ENCODE results near the gene TCL1B. TPM values are rescaled to one million over a fixed set of nuclear protein-coding genes. Genes with fewer than 3 reads are reported as not detected.

The TCL1B gene
- total RNA-seq, 4 donors from 2014 or later: not detected

DNA sequence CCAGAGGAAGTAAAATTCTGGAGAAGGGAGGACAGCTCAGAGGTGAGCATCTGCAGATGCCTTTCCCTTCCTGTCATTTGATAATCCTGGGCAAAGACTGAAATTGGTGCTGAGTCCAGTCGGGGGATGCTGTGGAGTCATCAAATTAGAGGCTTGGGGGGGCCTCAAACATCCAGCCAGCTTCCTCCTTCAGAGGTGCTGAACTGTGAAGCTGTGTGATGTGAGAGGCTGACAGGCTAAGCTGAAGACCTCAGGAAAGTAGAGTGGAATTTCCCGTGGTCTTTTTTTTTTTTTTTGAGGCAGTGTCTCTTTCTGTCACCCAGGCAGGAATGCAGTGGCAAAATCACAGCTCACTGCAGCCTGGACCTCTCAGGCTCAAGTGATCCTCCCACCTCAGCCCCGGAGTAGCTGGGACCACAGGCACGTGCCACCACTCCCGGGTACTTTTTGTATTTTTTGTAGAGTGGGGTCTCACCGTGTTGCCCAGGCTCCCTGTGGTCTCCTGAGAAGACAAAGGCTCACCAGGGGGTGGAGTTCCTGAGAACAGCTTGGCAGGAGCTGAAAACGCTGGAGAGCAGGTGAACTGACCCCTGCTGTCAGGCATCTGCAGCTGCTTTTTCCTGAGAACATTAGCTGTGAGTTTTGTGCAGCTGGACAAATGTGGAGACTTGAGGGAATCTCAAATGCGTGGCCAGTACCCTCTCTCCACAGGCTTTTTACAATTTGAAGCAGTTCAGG lies 6.1 kb upstream of the TCL1B start:
- peaks cover 0 to 12% (median 0%) of the 10 kb centered on the region in 3 donors for H3K9me3 ChIP-seq
- no peaks in the 10 kb centered on the region for H3K36me3 ChIP-seq
- H3K27ac ChIP-seq: no peak overlapping the region
- peaks cover 42% of the 10 kb centered on the region for H3K27me3 ChIP-seq
- H3K4me1 ChIP-seq: no peaks in the 10 kb centered on the region
- no peak overlapping the region for H3K4me3 ChIP-seq
- TF ChIP-seq POLR2A (IDR thresholded peaks at IDR 0.05): no peak
- TF ChIP-seq, protein P1, sequence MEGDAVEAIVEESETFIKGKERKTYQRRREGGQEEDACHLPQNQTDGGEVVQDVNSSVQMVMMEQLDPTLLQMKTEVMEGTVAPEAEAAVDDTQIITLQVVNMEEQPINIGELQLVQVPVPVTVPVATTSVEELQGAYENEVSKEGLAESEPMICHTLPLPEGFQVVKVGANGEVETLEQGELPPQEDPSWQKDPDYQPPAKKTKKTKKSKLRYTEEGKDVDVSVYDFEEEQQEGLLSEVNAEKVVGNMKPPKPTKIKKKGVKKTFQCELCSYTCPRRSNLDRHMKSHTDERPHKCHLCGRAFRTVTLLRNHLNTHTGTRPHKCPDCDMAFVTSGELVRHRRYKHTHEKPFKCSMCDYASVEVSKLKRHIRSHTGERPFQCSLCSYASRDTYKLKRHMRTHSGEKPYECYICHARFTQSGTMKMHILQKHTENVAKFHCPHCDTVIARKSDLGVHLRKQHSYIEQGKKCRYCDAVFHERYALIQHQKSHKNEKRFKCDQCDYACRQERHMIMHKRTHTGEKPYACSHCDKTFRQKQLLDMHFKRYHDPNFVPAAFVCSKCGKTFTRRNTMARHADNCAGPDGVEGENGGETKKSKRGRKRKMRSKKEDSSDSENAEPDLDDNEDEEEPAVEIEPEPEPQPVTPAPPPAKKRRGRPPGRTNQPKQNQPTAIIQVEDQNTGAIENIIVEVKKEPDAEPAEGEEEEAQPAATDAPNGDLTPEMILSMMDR (IDR thresholded peaks at IDR 0.05): no peak
- TF ChIP-seq POLR2AphosphoS5 (IDR thresholded peaks at IDR 0.05): no peak
- no peak for TF ChIP-seq EP300 (IDR thresholded peaks at IDR 0.05)
- no peak for ATAC-seq
- WGBS, 2 donors (ENCODE audit: low coverage in 1 of 2): 17 to 36% methylated on average over 2 to 5 of the region's 8 CpGs

DNA sequence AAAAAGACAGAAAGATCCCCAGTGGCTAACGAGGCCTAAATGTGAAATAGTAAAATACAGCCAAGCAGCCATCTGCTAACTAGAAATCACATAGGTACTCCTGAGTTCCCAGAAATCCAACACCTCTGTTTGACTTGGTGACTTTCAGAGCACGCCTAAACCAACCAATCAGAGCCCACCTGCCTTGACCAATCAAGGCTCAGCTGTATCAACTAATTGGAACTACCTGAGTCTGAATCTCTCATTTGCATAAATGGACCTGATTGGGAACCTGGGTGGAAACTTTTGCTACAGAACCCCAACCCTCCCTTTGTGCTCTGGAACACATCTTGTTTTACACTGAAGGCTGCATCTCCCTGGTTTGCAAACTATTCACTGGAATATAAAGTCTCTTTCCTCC lies 5.1 kb upstream of the TCL1B start:
- Histone ChIP-seq H3K4me3 (no peak overlapping the region), H3K27me3 (peaks cover 45% of the 10 kb centered on the region), H3K36me3 (no peaks in the 10 kb centered on the region), H3K4me1 (no peaks in the 10 kb centered on the region), H3K9me3 (peaks cover 0 to 12% (median 0%) of the 10 kb centered on the region in 3 donors), H3K27ac (no peak overlapping the region)
- no peak for TF ChIP-seq POLR2AphosphoS5 (IDR thresholded peaks at IDR 0.05)
- TF ChIP-seq, protein P1 (IDR thresholded peaks at IDR 0.05): no peak
- TF ChIP-seq POLR2A (IDR thresholded peaks at IDR 0.05): no peak
- no peak for TF ChIP-seq EP300 (IDR thresholded peaks at IDR 0.05)
- no peak for ATAC-seq
- WGBS, 2 donors (ENCODE audit: low coverage in 1 of 2): 70 to 100% methylated on average over 1 to 2 of the region's 2 CpGs

DNA sequence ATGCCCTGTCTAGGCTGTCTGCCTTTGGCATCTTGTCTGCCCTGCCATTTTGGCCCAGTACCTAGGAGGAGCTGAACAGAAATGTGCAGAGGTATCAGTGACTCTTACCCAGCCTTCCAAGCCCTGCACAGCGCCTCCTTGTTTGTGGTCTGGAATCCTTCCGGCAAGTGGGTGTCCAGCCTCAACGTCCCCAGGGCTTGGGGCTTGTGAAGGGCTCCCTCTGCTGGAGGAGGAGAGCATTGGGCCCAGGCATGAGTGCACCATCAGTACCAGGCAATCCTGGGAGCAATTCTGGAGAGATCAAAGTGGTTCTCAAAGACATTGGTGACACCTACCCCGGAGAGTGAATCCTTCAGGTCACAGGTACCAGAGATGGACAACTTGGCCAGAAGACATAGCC lies 2.4 kb upstream of the TCL1B start:
- WGBS, 2 donors (ENCODE audit: low coverage in 1 of 2): 50% methylated on average over 1 of the region's 4 CpGs; no CpG with 5 or more reads in 1 of the 2 donors
- ATAC-seq: peak; percentile 25

DNA sequence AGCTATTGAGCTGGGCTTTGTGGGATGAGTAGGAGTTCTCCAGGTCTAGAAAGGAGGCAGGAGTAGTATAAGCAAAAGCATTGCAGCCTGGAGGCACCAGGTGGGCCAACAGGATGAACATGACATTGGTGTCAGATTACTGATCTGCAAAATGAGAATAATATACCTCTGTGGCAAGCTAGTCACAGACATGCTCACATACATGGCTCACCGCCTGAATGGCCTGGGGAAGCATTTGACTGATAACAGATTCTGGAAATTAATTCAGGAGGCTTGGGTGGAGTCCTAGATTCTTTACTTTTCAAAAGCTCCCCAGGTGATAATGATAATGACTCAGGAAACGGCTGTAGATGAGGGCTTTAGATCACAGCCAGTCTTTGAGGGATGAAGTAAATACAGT lies 709 bp downstream of the TCL1B start:
- Histone ChIP-seq H3K4me3 (no peak overlapping the region), H3K4me1 (no peaks in the 10 kb centered on the region), H3K9me3 (no peaks in the 10 kb centered on the region), H3K27me3 (peaks cover 58% of the 10 kb centered on the region), H3K27ac (no peak overlapping the region), H3K36me3 (no peaks in the 10 kb centered on the region)
- no peak for TF ChIP-seq POLR2A (IDR thresholded peaks at IDR 0.05)
- TF ChIP-seq POLR2AphosphoS5 (IDR thresholded peaks at IDR 0.05): no peak
- no peak for TF ChIP-seq EP300 (IDR thresholded peaks at IDR 0.05)
- TF ChIP-seq, protein P1 (IDR thresholded peaks at IDR 0.05): no peak
- 81% methylated on average over 2 of the region's 2 CpGs; no CpG with 5 or more reads in 1 of the 2 donors for WGBS, 2 donors (ENCODE audit: low coverage in 1 of 2)
- no peak for ATAC-seq

More for the DNA sequence above, 2.4 kb upstream of the TCL1B start:
- Histone ChIP-seq H3K27me3 (peaks cover 36% of the 10 kb centered on the region), H3K4me3 (no peak overlapping the region), H3K4me1 (no peaks in the 10 kb centered on the region), H3K9me3 (no peaks in the 10 kb centered on the region), H3K36me3 (no peaks in the 10 kb centered on the region), H3K27ac (no peak overlapping the region)
- TF ChIP-seq EP300 (IDR thresholded peaks at IDR 0.05) (no peak), POLR2AphosphoS5 (IDR thresholded peaks at IDR 0.05) (no peak), POLR2A (IDR thresholded peaks at IDR 0.05) (no peak)
- TF ChIP-seq, protein P1 (IDR thresholded peaks at IDR 0.05): peak in 1 of 4 experiments; percentile 36

DNA sequence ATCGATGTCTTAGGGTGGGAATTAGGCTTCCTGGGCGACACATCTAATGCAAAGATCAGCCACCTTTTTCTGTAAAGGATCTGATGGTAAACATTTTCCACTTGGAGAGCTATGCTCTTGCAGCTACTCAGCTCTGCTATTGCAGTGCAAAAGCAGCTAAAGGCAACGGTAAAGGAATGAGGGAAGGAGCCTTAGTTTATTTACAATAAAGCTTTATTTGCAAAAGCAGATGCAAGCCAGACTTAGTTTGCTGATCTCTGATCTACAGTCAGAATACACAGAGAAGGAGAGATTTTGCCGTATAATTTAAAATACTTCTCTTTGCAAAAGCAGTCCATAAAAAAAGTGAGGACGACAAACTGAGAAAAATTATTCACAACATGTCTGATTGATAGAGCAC lies 3.2 kb downstream of the TCL1B start:
- Histone ChIP-seq H3K9me3 (no peaks in the 10 kb centered on the region), H3K4me1 (no peaks in the 10 kb centered on the region), H3K4me3 (no peak overlapping the region), H3K36me3 (no peaks in the 10 kb centered on the region), H3K27me3 (peaks cover 73% of the 10 kb centered on the region), H3K27ac (no peak overlapping the region)
- whole genome bisulfite sequencing, 2 donors (ENCODE audit: low coverage in 1 of 2): 40 to 48% methylated on average over 4 to 5 of the region's 5 CpGs
- ATAC-seq: no peak
- TF ChIP-seq POLR2A (IDR thresholded peaks at IDR 0.05): no peak
- TF ChIP-seq, protein P1 (IDR thresholded peaks at IDR 0.05): no peak
- no peak for TF ChIP-seq POLR2AphosphoS5 (IDR thresholded peaks at IDR 0.05)
- TF ChIP-seq EP300 (IDR thresholded peaks at IDR 0.05): no peak

Measured in gastroesophageal sphincter (tissue), 4 donors.